WI38 (cell line): Measurements from ENCODE around the gene CBFB.

Source experiments
- H3K4me3 ChIP-seq: 2 replicates; pipeline ENCODE4 v1.5.1; 2011; ENCODE audit warnings: low read depth, mild to moderate bottlenecking, control low read depth, low read length
- TF ChIP-seq, protein P1 (sequence below): IDR thresholded peaks from 2 replicates; pipeline ENCODE4 v1.5.1; 2012; ENCODE audit warnings: low read depth, mild to moderate bottlenecking, control low read depth, low read length

CBFB gene

GRCh38 chr16:67068212-67068753, 39.3 kb downstream of the CBFB start:
- TF ChIP-seq, protein P1, sequence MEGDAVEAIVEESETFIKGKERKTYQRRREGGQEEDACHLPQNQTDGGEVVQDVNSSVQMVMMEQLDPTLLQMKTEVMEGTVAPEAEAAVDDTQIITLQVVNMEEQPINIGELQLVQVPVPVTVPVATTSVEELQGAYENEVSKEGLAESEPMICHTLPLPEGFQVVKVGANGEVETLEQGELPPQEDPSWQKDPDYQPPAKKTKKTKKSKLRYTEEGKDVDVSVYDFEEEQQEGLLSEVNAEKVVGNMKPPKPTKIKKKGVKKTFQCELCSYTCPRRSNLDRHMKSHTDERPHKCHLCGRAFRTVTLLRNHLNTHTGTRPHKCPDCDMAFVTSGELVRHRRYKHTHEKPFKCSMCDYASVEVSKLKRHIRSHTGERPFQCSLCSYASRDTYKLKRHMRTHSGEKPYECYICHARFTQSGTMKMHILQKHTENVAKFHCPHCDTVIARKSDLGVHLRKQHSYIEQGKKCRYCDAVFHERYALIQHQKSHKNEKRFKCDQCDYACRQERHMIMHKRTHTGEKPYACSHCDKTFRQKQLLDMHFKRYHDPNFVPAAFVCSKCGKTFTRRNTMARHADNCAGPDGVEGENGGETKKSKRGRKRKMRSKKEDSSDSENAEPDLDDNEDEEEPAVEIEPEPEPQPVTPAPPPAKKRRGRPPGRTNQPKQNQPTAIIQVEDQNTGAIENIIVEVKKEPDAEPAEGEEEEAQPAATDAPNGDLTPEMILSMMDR = no peak
- H3K4me3 ChIP-seq = no peak overlapping the region

DNA sequence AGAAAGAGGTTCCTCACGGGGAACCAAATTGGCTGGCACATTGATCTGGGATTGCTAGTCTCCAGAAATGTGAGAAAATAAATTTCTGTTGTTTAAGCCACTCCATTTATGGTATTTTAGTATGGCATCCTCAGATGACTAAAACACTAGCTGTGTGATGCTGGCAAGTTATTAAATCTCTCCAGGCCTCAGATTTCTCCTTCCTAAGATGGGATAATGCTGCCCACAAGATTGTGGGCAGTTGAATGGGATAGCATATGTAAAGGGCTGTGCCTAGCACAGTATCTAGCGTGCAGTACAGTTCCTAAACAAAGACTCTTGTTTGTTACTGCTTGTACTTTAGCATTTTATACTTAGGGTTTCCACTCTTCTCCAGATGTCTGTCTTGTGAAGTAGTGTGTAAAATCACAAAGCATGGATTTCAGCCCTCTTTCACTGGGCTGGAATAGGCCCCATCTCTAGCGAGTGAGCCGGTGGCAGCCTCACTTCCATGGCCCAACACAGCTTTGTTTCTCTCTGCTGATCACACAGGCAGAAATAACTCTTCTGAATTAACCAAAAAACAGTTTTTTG, 42.6 kb downstream of the CBFB start:
- TF ChIP-seq, protein P1 = no peak
- H3K4me3 ChIP-seq = no peak overlapping the region

DNA sequence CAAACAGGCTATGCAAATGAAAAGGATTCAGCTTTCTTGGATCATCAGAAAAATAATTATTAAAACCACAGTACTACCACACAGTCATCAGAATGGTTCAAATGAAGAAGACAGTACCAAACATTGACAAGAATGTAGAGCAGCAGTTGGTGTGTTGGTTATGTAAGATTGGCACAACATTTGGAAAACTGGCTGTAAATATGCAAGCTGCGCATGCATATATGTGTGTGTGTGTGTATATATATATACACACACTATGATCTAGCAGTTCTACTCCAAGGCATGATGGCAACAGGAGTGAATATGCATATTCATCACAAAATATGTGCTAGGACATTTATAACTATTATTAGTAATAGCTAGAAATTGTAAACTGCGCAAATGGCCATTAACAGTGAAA, 46.4 kb downstream of the CBFB start:
- no peak overlapping the region for H3K4me3 ChIP-seq
- TF ChIP-seq, protein P1 = no peak

GRCh38 chr16:67077871-67078270, 48.9 kb downstream of the CBFB start:
- no peak overlapping the region for H3K4me3 ChIP-seq
- TF ChIP-seq, protein P1 = no peak

- TF ChIP-seq, protein P1 = no peak
- no peak overlapping the region for H3K4me3 ChIP-seq
Observed at GRCh38 chr16:67082100-67082499, 53.2 kb downstream of the CBFB start.

GRCh38 chr16:67082891-67083290, 53.9 kb downstream of the CBFB start:
- H3K4me3 ChIP-seq = no peak overlapping the region
- TF ChIP-seq, protein P1 = no peak

DNA sequence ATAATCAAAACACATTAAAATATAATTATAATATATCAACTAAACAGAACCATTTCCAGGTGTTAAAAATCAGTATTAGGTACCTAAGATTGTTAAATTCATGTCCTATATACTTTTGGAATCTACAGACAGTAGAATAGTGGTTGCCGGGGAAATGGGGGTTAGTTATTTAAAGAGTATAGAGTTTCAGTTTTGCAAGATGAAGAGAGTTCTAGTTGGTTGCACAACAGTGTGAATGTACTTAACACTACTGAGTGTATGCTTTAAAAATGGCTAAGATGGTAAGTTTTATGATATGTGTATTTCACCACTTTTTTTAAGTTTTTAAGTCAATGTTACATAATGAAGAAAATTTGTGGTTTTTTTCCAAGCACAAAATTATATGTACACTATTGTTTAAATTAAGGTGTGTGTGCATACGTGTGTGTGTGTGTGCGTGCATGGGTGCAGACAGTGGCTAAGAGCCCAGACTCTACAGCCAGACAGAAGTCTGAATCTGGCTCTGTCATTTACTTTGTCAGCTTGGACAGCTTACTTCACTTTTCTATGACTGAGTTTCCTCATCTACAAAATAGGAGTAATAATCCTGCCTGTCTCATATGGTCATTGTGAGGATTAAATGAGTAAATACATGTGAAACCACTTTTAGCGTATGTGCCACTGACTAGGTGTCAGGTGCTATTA, 55.5 kb downstream of the CBFB start:
- H3K4me3 ChIP-seq = no peak overlapping the region
- TF ChIP-seq, protein P1 = no peak
